HG03280 (cell line): ENCODE measurements around the gene NEDD4L.
"Not testable (repeated sequence)": the region's sequence is repeated elsewhere in the genome, so short reads cannot be mapped to it uniquely, and the experiment has no call there.

Source experiments
- ATAC-seq: cut with Tn5 transposase; IDR thresholded peaks from one replicate; pipeline ENCODE4 v1.9.1; 2021; ENCODE audit warnings: mild to moderate bottlenecking, moderate library complexity; ENCODE audit not compliant: unreplicated experiment

NEDD4L gene

GRCh38 chr18:58043491-58044369 lies at the start of gene NEDD4L:
Gene NEDD4L, plus strand, starts transcription at chr18:58044226. Its CDS starts 435 bp downstream, at chr18:58044661.
- peak; percentile 79 for ATAC-seq

- no peak for ATAC-seq
These were observed 48.7 kb upstream of the NEDD4L start for GRCh38 chr18:57995331-57995730.

GRCh38 chr18:57996894-57997293 lies 47.1 kb upstream of the NEDD4L start:
- not testable (repeated sequence) for ATAC-seq

GRCh38 chr18:57997820-57998219 lies 46.2 kb upstream of the NEDD4L start:
- ATAC-seq, result no peak

GRCh38 chr18:57998461-57998860 lies 45.6 kb upstream of the NEDD4L start:
- no peak for ATAC-seq

GRCh38 chr18:58004317-58004716 lies 39.7 kb upstream of the NEDD4L start:
- no peak for ATAC-seq

- ATAC-seq, result no peak
These were observed 39.0 kb upstream of the NEDD4L start for GRCh38 chr18:58005011-58005410.

GRCh38 chr18:58005885-58006523 lies 38.0 kb upstream of the NEDD4L start:
- ATAC-seq, result no peak

- ATAC-seq, result no peak
These were observed 34.9 kb upstream of the NEDD4L start for GRCh38 chr18:58009166-58009565.

GRCh38 chr18:58010265-58010664 lies 33.8 kb upstream of the NEDD4L start:
- ATAC-seq, result no peak

GRCh38 chr18:58012356-58012755 lies 31.7 kb upstream of the NEDD4L start:
- ATAC-seq, result no peak

- no peak for ATAC-seq
These were observed 30.5 kb upstream of the NEDD4L start for GRCh38 chr18:58013241-58014211.

- ATAC-seq, result peak; percentile 98
These were observed 28.8 kb upstream of the NEDD4L start for GRCh38 chr18:58015065-58015780.

- no peak for ATAC-seq
These were observed 26.8 kb upstream of the NEDD4L start for GRCh38 chr18:58017267-58017666.

GRCh38 chr18:58020567-58021107 lies 23.4 kb upstream of the NEDD4L start:
- ATAC-seq, result no peak

GRCh38 chr18:58021504-58021903 lies 22.5 kb upstream of the NEDD4L start:
- ATAC-seq, result no peak

GRCh38 chr18:58023108-58023507 lies 20.9 kb upstream of the NEDD4L start:
- ATAC-seq, result no peak

GRCh38 chr18:58024139-58024538 lies 19.9 kb upstream of the NEDD4L start:
- ATAC-seq, result no peak

GRCh38 chr18:58025205-58025604 lies 18.8 kb upstream of the NEDD4L start:
- no peak for ATAC-seq

GRCh38 chr18:58025733-58026132 lies 18.3 kb upstream of the NEDD4L start:
- no peak for ATAC-seq
